K562 (cell line): ENCODE data around the gene BRICD5. TPM values are rescaled to one million over a fixed set of nuclear protein-coding genes. Genes with fewer than 3 reads are reported as not detected.

Experiments
- CBX3 ChIP-seq, 2 experiments: IDR thresholded peaks; 1 replicate in 1 of 2; 2 replicates in 1 of 2; pipeline ENCODE4 v1.6.1; 2012; ENCODE audit warnings: inconsistent platforms in 2 of 2, low read length in 2 of 2, borderline replicate concordance in 1 of 2, control low read depth in 1 of 2
- CEBPB ChIP-seq: fragments of 450-650 bp; IDR thresholded peaks from 2 replicates; pipeline ENCODE4 v1.6.1; 2016; ENCODE audit warnings: missing genetic modification characterization, missing compliant biosample characterization
- CTCF ChIP-seq, 3 experiments: IDR thresholded peaks in 2 of 3; conservative IDR thresholded peaks in 1 of 3; 2 replicates each; pipeline ENCODE4 v1.5.1; 2011 to 2012; ENCODE audit warnings: low read length in 3 of 3, mild to moderate bottlenecking in 3 of 3, control low read depth in 2 of 3, improper control_type of control experiment in 1 of 3, inconsistent platforms in 1 of 3, low read depth in 1 of 3, mixed read lengths in 1 of 3, moderate library complexity in 1 of 3; ENCODE audit not compliant: insufficient read depth in 2 of 3
- E2F6 ChIP-seq, 2 experiments: IDR thresholded peaks; 2 replicates each; pipeline ENCODE4 v1.6.1; 2011; ENCODE audit warnings: borderline replicate concordance in 1 of 2, control low read depth in 1 of 2, low read depth in 1 of 2, low read length in 1 of 2, mild to moderate bottlenecking in 1 of 2, mixed read lengths in 1 of 2, moderate library complexity in 1 of 2; ENCODE audit not compliant: insufficient read depth in 1 of 2, insufficient read length in 1 of 2, poor library complexity in 1 of 2, severe bottlenecking in 1 of 2; ENCODE audit errors: extremely low read depth in 1 of 2
- FOXP1 ChIP-seq: sonication (generic); formaldehyde crosslinking; IDR thresholded peaks from 2 replicates; pipeline ENCODE4 v1.8.0; 2022; ENCODE audit warnings: mild to moderate bottlenecking, missing genetic modification reagents
- GATAD2A ChIP-seq: fragments of 450-650 bp; IDR thresholded peaks from 2 replicates; pipeline ENCODE4 v1.6.1; 2017
- JUN ChIP-seq, 2 experiments: sonication (generic) in 1 of 2; formaldehyde crosslinking in 1 of 2; IDR thresholded peaks; 2 replicates each; pipeline versions ENCODE4 v1.6.1 to v1.8.0; 2012 to 2022; ENCODE audit warnings: borderline replicate concordance in 2 of 2, mild to moderate bottlenecking in 2 of 2, improper control_type of control experiment in 1 of 2, low read depth in 1 of 2, low read length in 1 of 2, missing genetic modification reagents in 1 of 2
- MCM3 ChIP-seq: fragments of 450-650 bp; IDR thresholded peaks from 2 replicates; pipeline ENCODE4 v1.6.1; 2016
- MYNN ChIP-seq, 2 experiments: sonication (generic); formaldehyde crosslinking in 1 of 2; IDR thresholded peaks; 2 replicates each; pipeline versions ENCODE4 v1.5.0 to v1.6.1; 2016 to 2020; ENCODE audit warnings: antibody characterized with exemption in 1 of 2, missing genetic modification reagents in 1 of 2
- NCOA4 ChIP-seq: fragments of 450-650 bp; IDR thresholded peaks from 2 replicates; pipeline ENCODE4 v1.6.1; 2018; ENCODE audit warnings: mild to moderate bottlenecking; ENCODE audit not compliant: partially characterized antibody
- NR3C1 ChIP-seq: sonication (generic); formaldehyde crosslinking; IDR thresholded peaks from 2 replicates; pipeline ENCODE4 v1.8.1; 2022; ENCODE audit warnings: missing genetic modification reagents
- PHB2 ChIP-seq: fragments of 450-650 bp; IDR thresholded peaks from 2 replicates; pipeline ENCODE4 v1.6.1; 2017; ENCODE audit warnings: low read depth
- PTRF ChIP-seq: fragments of 450-650 bp; IDR thresholded peaks from 2 replicates; pipeline ENCODE4 v1.6.1; 2016; ENCODE audit warnings: mild to moderate bottlenecking, missing genetic modification characterization, missing compliant biosample characterization
- SAFB ChIP-seq: fragments of 200-400 bp; formaldehyde crosslinking; IDR thresholded peaks from 2 replicates; pipeline ENCODE4 v1.6.1; 2017; ENCODE audit warnings: low read depth, low read length, borderline replicate concordance
- SMAD3 ChIP-seq: fragments of 450-650 bp; formaldehyde crosslinking; conservative IDR thresholded peaks from 2 replicates; pipeline ENCODE4 v1.4.0; 2020; ENCODE audit warnings: mild to moderate bottlenecking
- SP1 ChIP-seq: sonication (generic); formaldehyde crosslinking; IDR thresholded peaks from 2 replicates; pipeline ENCODE4 v1.8.1; 2022; ENCODE audit warnings: mild to moderate bottlenecking, missing genetic modification reagents
- SP2 ChIP-seq: IDR thresholded peaks from 2 replicates; pipeline ENCODE4 v1.6.1; 2011; ENCODE audit warnings: mild to moderate bottlenecking, low read depth, low read length, moderate library complexity; ENCODE audit not compliant: poor library complexity, severe bottlenecking; ENCODE audit errors: extremely low read depth
- SPI1 ChIP-seq: IDR thresholded peaks from 2 replicates; pipeline ENCODE4 v1.6.1; 2011; ENCODE audit warnings: low read depth, low read length, control low read depth, borderline replicate concordance
- YY1 ChIP-seq, 3 experiments: IDR thresholded peaks; 2 replicates each; pipeline ENCODE4 v1.6.1; 2011; ENCODE audit warnings: low read length in 2 of 3, mild to moderate bottlenecking in 2 of 3, moderate library complexity in 2 of 3, borderline replicate concordance in 1 of 3, control low read depth in 1 of 3, low read depth in 1 of 3; ENCODE audit not compliant: insufficient read depth in 3 of 3, insufficient replicate concordance in 2 of 3, control insufficient read depth in 1 of 3, insufficient read length in 1 of 3; ENCODE audit errors: extremely low read depth in 1 of 3
- ZKSCAN3 ChIP-seq: fragments of 250-450 bp; sonication (Bioruptor Pico); IDR thresholded peaks from 2 replicates; pipeline ENCODE4 v1.4.0; 2020
- ZNF197 ChIP-seq: fragments of 200-800 bp; sonication (Bioruptor generic); IDR thresholded peaks from 2 replicates; pipeline ENCODE4 v1.6.1; 2016; ENCODE audit warnings: low read depth, missing genetic modification characterization, missing compliant biosample characterization
- ZNF586 ChIP-seq: fragments of 450-650 bp; formaldehyde crosslinking; conservative IDR thresholded peaks from 2 replicates; pipeline ENCODE4 v1.4.0; 2020; ENCODE audit warnings: mild to moderate bottlenecking, moderate library complexity
- polyA plus RNA-seq, 8 experiments: library from polyadenylated mRNA; depleted of rRNA in 4 of 8; stranded (reverse) in 5 of 8; unstranded in 3 of 8; fragments of >200 nt; fragmentation: Nextera tagmentation in 2 of 8; fragmentation: Illumina TruSeq in 1 of 8; extraction: Ambion mirVana in 2 of 8; extraction: Trizol in 1 of 8; gene quantifications; 2 replicates each; pipeline versions ENCODE4 v1.2.1 to v1.2.3, GENCODE V29; 2011 to 2014; ENCODE audit warnings: inconsistent platforms in 1 of 8, missing spikeins in 1 of 8
- total RNA-seq, 7 experiments: library from RNA; depleted of rRNA in 6 of 7; stranded (reverse); fragments of >200 nt in 6 of 7; fragmentation: Illumina TruSeq in 2 of 7; extraction: Trizol in 2 of 7; gene quantifications; 2 replicates each; pipeline versions ENCODE4 v1.2.1 to v1.2.3, GENCODE V29; 2011 to 2021; ENCODE audit warnings: low replicate concordance in 1 of 7
- TF ChIP-seq, protein P1 (sequence below): fragments of 250-450 bp; sonication (Bioruptor Pico); IDR thresholded peaks from 2 replicates; pipeline ENCODE4 v1.4.0; 2020; ENCODE audit warnings: mild to moderate bottlenecking, moderate library complexity, borderline replicate concordance

Gene BRICD5
- total and polyA plus RNA-seq, 9 of the 15 experiments (the other 6 are each of a cell fraction or from before 2014, with no cell fraction given) = 0.24 to 15.1 (median 2.4) TPM; not detected in 1

DNA sequence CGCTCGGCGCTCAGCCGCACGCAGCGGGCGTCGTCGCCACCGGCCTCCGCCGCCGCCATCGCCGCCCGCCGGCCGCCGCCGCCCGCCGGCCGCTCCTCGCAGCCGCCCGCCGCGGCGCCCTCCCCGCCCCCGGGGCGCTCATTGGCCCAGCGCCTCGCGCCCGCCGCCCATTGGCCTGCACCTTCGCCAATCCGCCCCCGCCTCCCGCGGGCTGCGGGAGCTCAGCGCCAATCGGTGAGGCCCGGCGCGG is 4.0 kb upstream of the BRICD5 start, which contains the start of gene PGP (continued):
- TF ChIP-seq SP2 (peak; percentile 84), SAFB (no peak), JUN (IDR thresholded peaks at IDR 0.05; ENCODE audit: borderline replicate concordance, low read depth, low read length) (no peak), JUN (CRISPR knock-in tag; IDR thresholded peaks at IDR 0.05; ENCODE audit: borderline replicate concordance) (no peak), PHB2 (no peak), CBX3 (IDR thresholded peaks at IDR 0.05; ENCODE audit: borderline replicate concordance in 1 of 2, low read length in 2 of 2) (no peak), SPI1 (no peak), NR3C1 (no peak), SP1 (no peak), ZKSCAN3 (no peak), GATAD2A (no peak), ZNF197 (CRISPR knock-in tag) (0 out of 2 replicates have a peak, but pooled peaks have one; percentile 97), SMAD3 (CRISPR knock-in tag) (peak; percentile 81; the same call in 1 of the 2 replicates), PTRF (tag) (no peak), CEBPB (tag) (no peak), E2F6 (IDR thresholded peaks at IDR 0.05; ENCODE audit: borderline replicate concordance in 1 of 2, extremely low read depth in 1 of 2, insufficient read depth in 1 of 2, insufficient read length in 1 of 2, low read depth in 1 of 2, low read length in 1 of 2, poor library complexity in 1 of 2, severe bottlenecking in 1 of 2) (peak in 1 of 2 experiments; percentile 56), ZNF586 (CRISPR knock-in tag) (no peak), YY1 (IDR thresholded peaks at IDR 0.05; ENCODE audit: borderline replicate concordance in 1 of 3, control insufficient read depth in 1 of 3, extremely low read depth in 1 of 3, insufficient read depth in 3 of 3, insufficient read length in 1 of 3, insufficient replicate concordance in 2 of 3, low read depth in 1 of 3, low read length in 2 of 3) (peak in 2 of 3 experiments; percentile 5 to 71), FOXP1 (no peak), CTCF (IDR thresholded peaks at IDR 0.05 in 2 of 3, conservative IDR thresholded peaks at IDR 0.05 in 1 of 3; ENCODE audit: insufficient read depth in 2 of 3, low read depth in 1 of 3, low read length in 3 of 3) (no peak), MYNN (IDR thresholded peaks at IDR 0.05) (no peak), MYNN (CRISPR knock-in tag; IDR thresholded peaks at IDR 0.05) (no peak), NCOA4 (no peak), MCM3 (no peak)
- TF ChIP-seq, protein P1, sequence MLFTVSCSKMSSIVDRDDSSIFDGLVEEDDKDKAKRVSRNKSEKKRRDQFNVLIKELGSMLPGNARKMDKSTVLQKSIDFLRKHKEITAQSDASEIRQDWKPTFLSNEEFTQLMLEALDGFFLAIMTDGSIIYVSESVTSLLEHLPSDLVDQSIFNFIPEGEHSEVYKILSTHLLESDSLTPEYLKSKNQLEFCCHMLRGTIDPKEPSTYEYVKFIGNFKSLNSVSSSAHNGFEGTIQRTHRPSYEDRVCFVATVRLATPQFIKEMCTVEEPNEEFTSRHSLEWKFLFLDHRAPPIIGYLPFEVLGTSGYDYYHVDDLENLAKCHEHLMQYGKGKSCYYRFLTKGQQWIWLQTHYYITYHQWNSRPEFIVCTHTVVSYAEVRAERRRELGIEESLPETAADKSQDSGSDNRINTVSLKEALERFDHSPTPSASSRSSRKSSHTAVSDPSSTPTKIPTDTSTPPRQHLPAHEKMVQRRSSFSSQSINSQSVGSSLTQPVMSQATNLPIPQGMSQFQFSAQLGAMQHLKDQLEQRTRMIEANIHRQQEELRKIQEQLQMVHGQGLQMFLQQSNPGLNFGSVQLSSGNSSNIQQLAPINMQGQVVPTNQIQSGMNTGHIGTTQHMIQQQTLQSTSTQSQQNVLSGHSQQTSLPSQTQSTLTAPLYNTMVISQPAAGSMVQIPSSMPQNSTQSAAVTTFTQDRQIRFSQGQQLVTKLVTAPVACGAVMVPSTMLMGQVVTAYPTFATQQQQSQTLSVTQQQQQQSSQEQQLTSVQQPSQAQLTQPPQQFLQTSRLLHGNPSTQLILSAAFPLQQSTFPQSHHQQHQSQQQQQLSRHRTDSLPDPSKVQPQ (CRISPR knock-in tag) = no peak
